HepG2 (cell line): ENCODE results near the gene CASP4.

Source experiments
- ATF7 ChIP-seq, 2 experiments: fragments of 450-650 bp in 1 of 2; sonication (generic) in 1 of 2; formaldehyde crosslinking in 1 of 2; IDR thresholded peaks; 2 replicates each; pipeline versions ENCODE4 v1.4.0 to v1.6.1; 2016 to 2020; ENCODE audit warnings: antibody characterized with exemption in 1 of 2, mild to moderate bottlenecking in 1 of 2, missing genetic modification reagents in 1 of 2
- CTCF ChIP-seq: sonication (generic); formaldehyde crosslinking; IDR thresholded peaks from 2 replicates; pipeline ENCODE4 v1.5.0; 2020; ENCODE audit warnings: mild to moderate bottlenecking, missing genetic modification reagents, moderate library complexity
- POLR2A ChIP-seq, 2 experiments: IDR thresholded peaks; 2 replicates each; pipeline ENCODE4 v1.6.1; 2011; ENCODE audit warnings: low read depth in 2 of 2, low read length in 2 of 2, mild to moderate bottlenecking in 1 of 2, moderate library complexity in 1 of 2; ENCODE audit not compliant: insufficient read depth in 1 of 2
- SUZ12 ChIP-seq: fragments of 150-350 bp; IDR thresholded peaks from 2 replicates; pipeline ENCODE4 v1.6.1; 2014; ENCODE audit warnings: low read depth, low read length
- TF ChIP-seq, protein P1 (sequence below): sonication (generic); formaldehyde crosslinking; IDR thresholded peaks from 2 replicates; pipeline ENCODE4 v1.8.1; 2023; ENCODE audit warnings: missing genetic modification reagents, inconsistent platforms, borderline replicate concordance

DNA sequence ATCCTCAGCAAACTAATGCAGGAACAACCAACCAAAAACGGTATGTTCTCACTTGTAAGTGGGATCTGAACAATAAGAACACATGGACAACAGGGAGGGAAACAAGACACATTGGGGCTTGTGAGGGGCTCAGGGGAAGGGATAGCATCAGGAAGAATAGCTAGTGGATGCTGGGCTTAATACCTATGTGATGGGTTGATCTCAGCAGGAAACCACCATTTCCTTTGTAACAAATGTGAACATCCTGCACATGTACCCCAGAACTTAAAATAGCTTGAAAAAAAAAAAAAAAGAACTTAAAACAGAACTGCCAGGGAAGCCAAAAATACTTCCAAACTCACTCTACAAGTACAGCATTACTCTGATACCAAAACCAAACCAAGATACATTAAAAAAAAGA, 33.8 kb downstream of the CASP4 start:
- TF ChIP-seq, protein P1, sequence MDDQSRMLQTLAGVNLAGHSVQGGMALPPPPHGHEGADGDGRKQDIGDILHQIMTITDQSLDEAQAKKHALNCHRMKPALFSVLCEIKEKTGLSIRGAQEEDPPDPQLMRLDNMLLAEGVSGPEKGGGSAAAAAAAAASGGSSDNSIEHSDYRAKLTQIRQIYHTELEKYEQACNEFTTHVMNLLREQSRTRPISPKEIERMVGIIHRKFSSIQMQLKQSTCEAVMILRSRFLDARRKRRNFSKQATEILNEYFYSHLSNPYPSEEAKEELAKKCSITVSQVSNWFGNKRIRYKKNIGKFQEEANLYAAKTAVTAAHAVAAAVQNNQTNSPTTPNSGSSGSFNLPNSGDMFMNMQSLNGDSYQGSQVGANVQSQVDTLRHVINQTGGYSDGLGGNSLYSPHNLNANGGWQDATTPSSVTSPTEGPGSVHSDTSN: no peak
- TF ChIP-seq SUZ12: no peak
- TF ChIP-seq POLR2A (IDR thresholded peaks at IDR 0.05; ENCODE audit: insufficient read depth in 1 of 2, low read depth in 2 of 2, low read length in 2 of 2): no peak
- TF ChIP-seq CTCF (CRISPR knock-in tag): no peak
- TF ChIP-seq ATF7 (IDR thresholded peaks at IDR 0.05): no peak
- TF ChIP-seq ATF7 (CRISPR knock-in tag; IDR thresholded peaks at IDR 0.05): no peak
